ENCODE results near the gene DPCD.
"Not testable (repeated sequence)": the region's sequence is repeated elsewhere in the genome, so short reads cannot be mapped to it uniquely, and the experiment has no call there.

Gene DPCD

DNA sequence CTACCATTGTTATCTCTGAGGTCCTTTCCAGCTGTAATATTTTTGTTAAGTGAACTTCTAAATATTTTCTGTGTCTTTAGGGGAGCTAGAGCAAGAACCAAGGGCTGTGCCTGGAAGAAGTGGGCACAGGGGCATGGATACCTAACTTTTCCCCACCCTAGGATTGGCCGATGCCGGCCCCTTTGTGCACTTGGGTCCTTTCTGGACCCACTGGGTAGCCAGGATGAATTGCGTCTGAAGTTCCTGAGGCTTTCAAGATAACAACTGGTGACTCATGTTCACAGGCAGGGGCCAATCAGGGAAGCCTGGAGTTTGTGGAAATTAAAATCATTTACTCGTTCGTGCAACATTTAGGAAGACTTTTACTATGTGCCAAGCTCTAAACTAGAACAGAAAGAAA lies 758 bp downstream of the DPCD start:
- no peak for FAIRE-seq

DNA sequence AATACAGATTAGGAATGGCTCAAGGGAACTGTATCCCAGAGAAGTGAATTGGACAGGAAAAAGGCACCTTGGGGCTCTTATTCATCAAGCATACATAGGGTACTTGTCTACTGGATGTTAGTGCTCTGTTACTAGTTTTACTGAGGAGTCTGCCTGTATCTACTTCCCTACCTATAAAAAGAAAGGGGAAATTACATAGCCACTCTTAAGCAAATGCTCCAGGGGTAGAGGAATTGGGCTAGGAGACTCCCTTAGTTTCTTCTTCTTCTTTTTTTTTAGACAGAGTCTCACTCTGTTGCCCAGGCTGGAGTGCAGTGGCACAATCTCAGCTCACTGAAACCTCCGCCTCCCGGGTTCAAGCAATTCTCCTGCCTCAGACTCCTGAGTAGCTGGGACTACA lies 5.2 kb downstream of the DPCD start:
- not testable (repeated sequence) for FAIRE-seq

DNA sequence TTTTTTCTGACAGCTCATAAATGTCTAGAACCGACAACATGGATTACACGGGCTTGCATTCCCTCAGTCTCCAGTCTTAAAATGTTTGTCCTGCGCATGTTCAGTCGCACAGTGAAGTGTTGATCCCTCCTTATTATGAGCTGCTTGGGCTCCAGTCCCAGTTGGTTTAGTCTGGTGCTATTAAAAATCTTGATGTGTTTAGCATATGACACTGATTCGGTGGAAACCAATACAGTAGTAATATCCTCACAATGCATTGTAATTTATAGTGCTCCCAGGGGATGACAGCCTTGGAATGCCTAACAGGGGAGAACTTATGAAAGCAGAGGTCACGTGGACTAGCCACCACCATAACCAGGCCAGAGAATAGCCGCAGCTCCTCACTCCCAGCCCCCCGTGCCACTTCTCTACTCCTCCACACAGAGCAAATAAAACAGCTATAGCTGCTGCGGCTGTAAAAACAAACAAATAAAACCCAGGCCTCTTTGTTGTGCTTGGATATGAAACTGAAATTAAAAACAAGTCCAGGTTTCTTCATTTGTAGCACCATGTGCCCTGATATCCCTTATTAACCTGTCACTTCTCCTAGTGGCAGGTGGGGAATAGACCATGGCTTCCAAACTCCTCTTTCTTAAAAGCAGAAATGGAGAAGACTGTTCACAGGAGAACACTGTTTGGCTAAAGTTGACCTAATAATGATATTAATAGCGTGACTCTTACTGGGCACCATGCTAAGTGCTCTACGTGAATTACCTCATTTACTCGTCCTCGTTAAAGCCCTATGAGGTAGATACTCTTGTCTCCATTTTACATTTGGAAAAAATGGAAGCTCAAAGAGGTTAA lies 7.7 kb downstream of the DPCD start:
- no peak for FAIRE-seq

DNA sequence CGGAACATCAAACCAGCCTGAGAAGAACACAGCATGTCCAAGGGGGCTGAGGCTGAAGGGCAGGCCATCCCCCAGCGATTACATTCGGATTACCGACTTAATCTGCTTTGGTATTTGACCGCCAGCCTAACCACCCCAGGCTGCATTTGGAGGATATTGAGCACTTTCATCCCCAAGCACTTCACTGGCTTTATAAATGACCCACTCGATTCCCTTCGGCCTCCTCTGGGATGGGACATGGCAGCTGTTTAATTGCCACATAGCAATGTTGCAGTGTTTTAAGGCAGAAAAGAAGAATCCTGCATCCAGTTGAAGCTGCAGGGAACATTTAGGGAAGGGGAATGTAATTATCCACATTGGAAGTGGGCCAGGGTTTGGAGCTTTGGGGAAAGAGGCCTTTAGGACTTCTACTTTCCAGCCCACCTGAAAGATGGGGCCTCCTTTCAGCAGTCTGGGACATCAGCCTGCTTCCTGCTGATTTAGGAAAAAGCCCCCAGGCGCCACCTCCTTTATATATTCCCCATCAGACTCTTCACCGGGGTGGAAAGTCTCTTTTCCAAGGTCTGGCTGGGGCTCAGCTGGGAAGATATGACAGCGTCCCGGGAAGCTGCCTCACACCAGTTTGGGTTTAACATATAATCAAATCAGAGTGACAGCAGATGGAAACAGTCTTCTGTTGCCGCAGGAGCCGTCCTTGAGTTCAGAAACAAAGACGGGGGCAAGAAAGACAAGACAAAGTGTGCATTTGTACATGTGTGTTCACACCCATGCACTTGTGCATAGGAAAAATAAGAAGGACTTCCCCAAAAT lies 9.2 kb downstream of the DPCD start:
- FAIRE-seq: no peak

DNA sequence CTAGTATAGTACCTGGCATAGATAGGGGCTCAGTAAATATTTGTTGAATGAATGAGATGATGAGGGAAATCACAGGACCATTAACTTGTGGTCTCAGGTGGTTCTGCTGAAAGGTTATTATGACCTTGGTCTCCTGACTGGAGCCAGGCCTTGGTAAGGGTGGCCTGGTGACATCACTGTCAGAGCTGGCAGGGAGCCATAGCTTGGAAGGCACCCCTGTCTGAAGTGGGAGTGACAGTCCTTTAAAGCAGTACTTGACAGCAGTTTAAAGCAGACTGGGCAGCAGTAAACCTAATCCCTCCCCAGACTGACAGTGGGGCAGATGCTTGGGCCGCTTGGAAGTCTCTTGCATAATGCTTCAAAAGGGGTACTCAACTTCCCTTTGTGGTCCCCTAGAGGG lies 13.4 kb downstream of the DPCD start:
- FAIRE-seq: no peak

DNA sequence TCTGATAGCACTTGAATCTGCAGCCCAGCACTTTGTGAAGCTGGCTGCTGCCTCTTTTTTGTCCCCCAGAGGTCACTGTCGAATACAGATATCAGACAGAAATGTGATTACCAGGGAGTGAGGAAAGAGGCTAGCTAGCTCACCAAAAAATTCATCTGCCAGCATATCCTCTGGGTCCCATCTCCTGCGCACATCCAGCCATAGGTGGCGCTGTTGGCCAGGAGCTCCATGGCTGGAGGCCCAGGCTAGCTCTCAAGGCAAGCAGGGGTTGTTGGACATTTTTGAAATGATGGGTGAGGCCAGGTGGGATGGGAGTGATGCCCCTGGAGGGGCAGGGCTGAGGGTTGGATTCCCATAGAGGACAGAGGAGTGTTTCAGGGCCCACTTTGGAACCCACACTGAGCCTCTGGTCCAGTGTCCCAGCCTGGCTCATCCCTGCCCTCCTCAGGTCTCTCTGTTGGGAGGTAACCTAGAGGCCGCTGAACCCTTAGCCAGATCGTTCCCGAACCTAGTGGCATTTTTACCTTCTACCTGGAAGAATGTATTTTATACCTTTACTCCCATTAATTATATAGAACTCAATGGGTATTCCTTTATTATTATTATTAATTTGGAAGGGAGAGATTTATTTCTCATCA lies 14.8 kb downstream of the DPCD start:
- peak; percentile 97 for FAIRE-seq

DNA sequence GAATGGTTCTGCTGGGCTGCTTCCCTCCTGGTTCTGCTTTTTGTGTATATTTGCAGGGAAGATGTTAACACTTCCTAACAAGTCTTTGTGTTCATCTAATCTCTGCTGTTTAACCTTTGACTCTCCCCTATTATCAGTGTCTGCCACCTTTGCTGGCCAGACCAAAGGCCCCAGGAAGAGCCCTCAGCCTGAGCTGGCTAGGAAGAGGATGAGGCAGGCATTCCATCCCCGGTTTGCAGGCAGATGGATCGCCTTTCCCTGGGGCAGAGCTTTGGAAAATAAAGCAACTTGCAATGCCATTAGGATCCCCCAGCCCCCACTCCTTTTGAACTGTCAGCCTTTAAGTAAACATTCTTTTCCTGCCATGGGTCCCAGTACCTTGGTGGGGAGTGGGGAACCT lies 19.0 kb downstream of the DPCD start:
- no peak for FAIRE-seq

DNA sequence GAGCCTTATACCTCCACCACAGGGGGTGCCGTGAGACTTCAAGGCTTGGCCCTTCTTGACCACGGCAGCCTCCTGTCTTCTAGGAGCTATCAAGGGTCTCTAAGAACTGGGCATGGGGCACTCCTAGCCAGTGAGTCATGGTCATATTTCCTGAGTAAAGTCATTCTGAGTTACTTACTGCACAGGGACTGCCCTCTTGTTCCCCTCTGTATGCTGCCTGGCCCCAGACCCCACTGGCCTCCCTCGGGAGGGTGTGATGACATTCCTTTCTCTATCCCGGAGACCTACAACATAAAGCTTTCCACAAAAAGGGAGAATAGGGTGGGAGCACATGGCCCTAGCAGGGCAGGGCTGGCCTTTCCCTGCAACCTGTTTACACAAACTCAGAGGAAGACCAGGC lies 21.4 kb downstream of the DPCD start:
- FAIRE-seq: no peak

DNA sequence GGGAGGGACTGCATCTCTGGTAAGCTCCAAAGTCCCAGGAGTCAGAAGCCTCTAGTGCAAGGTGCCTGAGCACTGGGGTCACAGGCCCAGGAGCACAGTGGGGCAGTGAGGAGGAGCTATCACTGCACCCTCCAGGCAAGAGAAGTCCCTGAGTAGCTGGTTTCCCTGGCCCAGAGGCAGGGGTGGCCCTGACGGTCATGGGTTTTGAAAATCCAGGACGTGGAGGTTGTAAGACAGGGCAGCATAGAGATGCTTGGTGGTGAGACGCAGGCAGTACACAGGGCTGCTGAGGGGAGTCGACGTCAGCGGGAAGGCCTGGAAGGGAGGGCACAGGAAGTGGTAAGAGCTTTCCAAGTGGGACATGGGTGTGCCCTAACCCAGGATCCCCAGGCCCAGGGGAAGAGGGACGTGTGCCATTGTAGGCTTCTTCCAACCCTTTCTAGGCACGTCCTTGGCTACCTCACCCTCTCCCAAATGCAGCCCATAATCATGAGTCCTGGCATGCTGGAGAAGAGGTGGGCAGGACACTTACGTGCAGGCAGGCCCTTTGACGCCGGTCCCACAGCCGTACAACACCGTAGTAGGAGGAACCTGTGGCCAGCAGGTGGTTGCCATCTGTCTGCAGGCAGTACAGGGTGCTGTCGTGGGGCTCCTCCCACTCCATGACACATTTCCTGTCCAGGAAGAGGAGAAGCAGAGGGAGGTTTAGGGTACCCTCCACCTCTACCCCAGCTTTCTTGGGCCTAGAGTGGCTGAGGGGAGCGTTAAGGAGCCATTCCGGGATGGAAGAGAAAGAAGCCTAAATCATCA lies 23.2 kb downstream of the DPCD start:
- no peak for FAIRE-seq

DNA sequence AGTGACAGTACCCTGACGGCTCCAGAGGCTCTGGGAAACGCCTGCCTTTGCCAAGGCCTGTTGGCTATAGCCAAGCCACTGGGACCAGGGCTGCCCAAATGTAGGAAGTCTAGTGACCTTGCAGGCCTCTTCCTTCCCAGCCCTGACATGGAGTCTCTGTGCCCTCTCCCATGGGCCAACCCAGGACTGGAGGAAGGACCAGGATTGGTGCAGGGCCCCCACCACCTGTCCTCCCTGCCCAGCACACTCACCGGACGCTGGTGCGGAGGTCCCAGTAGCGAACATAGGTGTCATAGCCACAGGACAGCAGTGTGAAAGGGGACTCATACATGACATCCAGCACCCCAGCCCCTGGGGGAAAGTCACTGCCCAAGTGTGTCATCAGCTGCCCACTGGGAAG lies 24.0 kb downstream of the DPCD start:
- FAIRE-seq: no peak

DNA sequence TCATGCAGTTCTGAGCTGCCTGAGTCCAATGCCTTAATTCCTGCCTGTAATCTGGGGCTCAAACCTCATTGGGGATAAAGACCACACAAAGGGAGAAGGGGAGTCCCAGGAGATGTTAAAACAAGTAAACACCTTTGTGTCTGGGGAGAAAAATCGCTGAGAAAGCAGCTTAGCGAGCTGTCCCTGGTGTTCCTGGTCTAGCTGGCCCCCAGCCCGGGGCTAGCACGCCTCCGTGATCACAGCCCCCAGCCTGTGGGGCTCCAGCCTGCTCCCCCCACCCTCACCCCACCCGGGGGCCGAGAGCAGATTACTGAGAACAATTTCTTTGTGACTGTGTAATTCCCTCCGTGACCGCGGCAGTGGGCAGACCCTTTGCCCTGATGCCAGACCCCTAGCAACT lies 24.8 kb downstream of the DPCD start:
- FAIRE-seq: no peak

DNA sequence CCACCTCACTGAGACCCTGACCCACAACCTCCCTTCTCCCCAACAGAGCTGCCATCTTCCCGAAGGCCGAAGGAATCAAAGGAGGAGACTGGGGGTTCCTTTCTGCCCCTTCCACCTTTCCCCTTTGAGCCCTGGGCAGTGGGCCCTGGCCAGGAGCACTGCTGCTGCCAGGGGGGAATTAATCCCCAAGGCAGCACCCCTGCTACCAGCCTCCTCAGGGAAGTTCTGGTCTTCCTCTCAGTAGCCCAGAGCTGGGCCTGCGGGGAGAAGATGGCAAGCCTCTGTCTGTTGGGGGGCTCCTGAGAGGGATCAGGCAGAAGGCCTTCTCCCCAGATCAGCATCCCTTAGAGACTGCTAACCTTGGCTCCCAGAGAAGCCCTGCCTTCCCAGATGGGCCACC lies 25.5 kb downstream of the DPCD start:
- FAIRE-seq: no peak

DNA sequence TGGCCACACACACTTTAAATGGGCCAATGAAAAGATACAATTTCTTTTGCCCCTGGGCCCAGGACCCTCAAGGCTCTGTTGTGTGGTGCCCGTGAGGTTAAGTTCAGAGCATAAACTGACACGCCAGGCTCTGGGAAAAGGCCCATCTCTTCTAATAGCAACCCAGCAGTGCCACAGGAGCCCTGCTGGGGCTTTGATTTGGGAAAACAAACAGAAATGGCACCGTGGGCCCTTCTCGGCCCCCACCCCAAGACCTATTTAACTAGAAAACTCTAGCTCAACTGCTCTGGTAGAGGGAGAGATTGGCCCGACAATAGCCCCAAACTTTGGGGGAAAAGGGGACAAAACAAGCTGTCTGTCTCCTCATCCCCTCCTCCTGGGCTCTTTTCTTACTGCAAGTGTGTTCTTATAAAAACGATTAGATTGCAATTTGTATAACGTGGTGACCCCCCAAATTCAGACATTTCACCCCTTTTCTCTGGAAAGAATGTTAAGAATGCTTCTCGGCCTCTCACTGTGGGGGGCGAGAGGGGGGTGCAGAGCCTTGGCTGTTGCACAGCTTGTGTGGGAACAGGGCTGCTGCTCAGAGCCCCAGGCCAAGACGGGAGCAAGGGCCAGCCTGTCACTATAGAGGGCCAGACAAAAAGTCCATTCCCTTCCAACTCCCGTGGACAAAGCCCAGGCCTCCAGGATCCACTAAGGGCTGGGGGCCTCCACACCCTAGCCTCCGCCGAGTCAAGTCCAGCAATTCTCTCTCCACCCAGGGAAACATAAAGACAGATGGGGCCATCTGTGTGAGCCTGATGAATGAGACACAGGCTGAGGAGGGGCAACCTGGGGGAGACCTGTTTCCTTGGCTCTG lies 26.8 kb downstream of the DPCD start:
- no peak for FAIRE-seq

DNA sequence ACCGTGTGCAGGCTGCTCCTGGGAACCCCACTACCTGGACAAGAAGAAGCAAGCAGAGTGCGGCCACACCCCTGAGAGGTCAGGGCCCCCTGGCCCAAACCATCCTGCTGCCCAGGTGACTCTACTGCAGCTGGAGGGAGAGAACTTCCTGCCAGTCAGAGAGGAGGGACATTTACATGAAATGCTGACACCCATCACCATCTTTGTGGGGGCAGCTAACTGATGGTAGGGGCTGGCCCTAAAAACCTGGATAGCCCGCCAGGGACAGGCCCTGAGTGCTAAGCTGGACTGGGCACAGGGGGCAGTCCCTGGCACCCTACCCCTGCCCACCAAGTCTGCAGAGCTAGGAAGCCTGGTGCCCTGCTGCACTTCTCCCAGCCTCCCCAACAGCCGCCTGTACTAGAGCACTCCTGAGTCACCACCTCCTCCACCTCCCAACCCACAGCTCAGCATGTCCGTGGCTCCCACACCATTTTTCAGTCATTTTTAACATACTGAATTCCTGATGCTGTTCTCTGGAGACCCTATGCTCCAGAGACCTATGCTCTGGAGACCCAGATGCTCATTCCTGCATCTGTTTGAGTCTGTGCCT lies 27.5 kb downstream of the DPCD start:
- no peak for FAIRE-seq

DNA sequence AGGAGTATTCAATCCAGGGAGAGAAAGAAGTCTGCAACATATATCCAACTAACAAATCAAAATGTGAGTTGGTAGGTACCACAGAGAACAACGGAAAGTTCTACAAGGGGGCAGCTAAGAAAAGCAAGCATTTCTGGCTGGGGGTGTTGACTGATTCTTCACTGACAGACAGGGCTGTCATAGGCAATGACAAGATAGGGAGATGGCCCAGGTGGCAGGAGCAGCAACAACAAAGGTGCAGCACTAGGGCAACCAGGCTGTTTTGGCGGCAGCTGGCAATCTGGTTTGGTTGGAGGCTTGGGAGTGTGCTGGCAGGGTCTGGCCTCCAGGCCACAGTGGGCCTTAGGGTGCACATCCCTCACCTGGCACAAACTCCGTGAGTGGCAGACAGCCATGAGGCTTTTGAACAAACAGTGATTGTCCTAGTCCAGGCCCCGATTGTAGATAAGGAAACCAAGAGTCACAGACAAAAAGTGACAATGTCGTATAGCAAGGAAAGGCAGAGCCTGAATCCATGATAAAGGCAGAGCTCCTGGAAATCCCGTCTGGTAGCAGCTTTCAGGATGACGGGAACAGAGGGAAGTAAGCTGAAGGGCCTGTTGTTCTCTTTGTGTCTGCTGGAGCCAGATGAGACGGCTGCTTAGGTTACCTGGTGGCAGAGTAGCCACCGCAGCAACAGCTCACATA lies 28.4 kb downstream of the DPCD start:
- FAIRE-seq: no peak

DNA sequence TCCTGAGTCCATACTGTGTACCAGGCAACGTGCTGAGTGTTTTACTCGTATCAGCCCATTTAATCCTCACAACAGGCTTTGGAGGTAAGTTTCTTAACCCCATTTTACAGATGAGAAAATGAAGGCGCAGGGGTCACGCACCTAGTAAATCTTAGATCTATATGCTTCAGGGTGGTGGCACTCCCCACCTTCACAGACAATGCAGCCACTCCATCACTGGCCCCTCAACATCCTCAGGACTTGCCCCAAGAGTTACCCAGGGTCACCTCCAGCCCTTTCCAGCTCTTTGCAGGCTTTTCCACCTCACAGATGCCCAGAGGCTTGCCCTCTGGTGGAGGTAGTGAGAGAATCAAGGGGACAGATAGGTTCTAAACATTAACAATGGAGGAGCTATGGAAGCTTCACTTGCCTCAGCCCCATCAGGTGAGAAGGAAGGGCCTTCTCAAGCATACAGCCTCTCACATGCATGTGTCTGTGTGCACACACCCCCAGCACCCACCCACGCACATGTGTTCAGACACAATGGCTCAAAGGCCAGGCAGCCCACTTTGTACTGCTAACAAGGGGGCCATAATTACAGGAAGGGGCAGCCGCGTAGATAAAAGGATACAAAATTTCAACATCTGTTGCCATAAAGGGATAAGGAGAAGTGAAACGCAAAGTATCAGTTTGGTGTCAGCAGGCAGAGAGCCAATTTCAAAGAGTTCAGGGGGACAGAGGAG lies 29.1 kb downstream of the DPCD start:
- no peak for FAIRE-seq

DNA sequence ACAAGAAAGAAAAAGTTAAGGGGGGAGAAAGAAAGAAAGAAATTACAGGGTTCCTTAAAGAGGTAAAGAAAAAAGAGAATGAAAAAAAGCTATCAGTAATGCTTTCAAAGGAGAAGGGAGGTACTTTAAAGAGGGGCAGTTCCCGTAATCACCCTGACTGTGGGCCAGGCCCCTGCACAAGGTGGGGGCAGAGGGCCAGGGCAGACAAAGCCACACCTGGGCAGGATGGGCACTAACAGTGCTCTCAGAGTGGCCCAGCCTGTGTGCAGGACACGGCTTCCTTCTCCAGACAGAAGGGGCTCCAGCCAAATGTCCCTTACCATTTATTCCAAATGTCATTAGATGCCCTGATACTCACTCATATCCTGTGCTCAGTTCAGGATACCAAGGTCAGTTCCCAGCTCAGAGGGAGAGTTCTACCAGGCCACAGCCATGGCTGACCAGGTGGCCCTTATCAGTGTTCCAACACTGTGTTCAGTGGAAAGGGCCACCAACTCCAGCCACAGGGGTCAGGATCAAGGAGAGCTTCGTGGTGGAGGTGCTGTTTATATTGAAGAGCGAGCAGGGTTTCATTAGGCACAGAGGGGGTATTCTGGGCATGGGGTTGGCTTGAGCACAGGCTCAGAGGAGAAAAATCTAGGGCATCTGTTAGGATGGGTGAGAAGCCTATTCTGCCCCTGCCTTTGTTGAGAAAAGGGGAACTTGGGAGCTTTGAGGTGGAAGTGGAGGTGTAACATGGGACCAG lies 29.9 kb downstream of the DPCD start:
- no peak for FAIRE-seq

DNA sequence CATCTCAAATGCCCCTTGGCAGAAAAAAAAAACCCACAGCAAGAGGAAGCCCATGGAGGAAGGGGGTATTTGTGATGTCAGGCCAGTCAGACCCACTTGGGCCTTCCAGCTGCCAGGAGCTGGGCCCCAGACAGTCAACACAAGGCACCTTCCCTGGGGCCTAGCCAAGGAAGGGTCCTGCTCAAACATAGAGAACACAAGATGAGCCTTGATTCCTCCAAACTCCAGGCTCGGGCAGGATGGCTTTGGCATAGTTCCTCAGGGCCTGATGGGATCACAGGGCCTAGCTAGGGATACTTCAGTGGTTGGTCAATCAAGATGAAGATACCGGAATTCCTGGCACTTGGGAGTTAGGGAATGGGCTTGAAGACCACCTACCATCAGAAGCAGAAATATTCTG lies 30.8 kb downstream of the DPCD start:
- no peak for FAIRE-seq

DNA sequence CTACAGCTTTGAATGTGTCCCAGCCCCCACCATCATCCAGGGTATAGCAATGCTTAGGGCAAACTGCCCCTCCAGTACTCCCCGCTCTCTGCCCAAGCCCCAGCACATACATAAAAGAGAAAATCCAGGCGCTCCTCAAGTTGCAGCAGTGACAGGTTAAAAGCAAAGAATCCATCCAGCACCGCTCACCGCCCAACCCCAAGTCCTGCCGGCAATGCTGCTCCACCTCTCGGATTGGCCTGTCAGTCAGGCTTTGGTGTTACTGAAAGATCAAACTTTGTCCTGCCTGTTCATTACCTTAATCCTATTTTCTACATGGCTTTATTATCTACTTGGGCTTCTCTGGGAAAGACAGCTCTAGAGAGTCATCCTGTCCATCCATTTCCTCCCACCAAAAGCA lies 31.9 kb downstream of the DPCD start:
- FAIRE-seq: no peak

DNA sequence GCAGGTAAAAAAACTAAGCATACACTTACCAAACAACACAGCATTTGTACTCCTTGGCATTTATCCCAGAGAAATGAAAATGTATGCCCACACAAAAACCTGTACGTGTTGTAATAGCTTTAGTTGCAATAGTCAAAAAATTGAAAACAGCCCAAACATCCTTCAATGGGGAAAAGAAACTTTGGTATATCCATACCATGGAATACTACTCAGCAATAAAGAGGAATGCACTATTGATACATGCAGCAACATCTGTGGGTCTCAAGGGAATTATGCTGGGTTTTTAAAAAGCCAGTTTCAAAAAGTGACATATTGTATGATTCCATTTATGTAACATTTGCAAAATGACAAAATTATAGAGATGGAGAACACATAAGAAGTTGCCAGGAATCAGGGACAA lies 35.4 kb downstream of the DPCD start:
- no peak for FAIRE-seq

Measured in A204.1 (cell line).